Measurements from ENCODE around the gene AGPAT2.

Gene AGPAT2

DNA sequence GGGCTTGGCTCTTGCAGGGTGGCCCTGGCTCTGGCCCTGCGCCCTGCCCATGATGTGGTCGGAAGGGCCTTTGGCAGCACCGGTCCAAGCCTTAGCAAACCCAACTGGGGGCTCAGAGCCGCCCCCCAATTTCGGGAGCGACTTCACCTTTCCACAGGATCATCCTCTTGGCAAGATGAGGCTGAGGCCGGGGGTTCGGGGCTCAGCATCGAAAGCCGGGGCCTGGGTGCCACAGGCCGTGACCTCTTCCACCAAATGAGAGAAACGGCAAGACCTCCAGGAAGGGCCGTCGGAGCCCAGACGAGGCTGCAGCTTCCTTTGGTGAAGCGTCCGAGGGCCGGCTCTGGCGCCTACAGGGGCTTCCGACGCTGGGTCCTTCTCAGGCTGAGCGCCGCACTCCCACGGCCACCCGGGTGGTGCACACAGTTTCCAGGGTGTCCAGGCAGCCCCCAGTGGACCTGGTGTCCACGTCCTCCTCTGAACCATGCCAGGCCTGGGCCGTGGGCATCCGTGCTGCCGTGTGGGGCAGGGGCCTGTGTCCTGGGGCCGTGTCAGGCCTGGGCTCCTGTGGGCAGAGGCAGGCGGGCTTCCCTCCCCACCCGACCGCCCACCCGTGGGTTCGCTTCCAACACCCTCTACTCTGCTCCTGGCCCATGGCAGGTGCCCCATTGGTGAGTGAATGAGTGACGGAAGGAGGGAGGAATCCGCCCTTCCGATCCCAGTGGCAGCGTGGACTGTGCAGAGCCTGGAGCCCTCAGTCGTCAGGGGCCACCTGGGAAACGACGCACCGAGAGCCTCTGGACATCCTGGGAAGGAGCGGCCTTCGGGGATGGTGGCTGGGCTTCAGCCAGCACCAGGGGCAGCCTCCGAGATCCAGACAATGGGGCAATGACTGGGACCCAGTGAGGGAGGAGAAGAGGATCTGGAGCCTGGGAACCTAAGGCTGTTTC lies 5.2 kb upstream of the AGPAT2 start:
- DNase-seq (ENCODE audit: low spot score) = no peak
- TF ChIP-seq, protein P1, sequence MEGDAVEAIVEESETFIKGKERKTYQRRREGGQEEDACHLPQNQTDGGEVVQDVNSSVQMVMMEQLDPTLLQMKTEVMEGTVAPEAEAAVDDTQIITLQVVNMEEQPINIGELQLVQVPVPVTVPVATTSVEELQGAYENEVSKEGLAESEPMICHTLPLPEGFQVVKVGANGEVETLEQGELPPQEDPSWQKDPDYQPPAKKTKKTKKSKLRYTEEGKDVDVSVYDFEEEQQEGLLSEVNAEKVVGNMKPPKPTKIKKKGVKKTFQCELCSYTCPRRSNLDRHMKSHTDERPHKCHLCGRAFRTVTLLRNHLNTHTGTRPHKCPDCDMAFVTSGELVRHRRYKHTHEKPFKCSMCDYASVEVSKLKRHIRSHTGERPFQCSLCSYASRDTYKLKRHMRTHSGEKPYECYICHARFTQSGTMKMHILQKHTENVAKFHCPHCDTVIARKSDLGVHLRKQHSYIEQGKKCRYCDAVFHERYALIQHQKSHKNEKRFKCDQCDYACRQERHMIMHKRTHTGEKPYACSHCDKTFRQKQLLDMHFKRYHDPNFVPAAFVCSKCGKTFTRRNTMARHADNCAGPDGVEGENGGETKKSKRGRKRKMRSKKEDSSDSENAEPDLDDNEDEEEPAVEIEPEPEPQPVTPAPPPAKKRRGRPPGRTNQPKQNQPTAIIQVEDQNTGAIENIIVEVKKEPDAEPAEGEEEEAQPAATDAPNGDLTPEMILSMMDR (IDR thresholded peaks at IDR 0.05; ENCODE audit: extremely low read depth, insufficient read depth, missing control alignments) = no peak
- in situ Hi-C loops (cut with MboI; ENCODE audit: low pct_unique_long_range_greater_than_20kb, low sequenced_read_pairs, unreplicated experiment) = no loop called here

DNA sequence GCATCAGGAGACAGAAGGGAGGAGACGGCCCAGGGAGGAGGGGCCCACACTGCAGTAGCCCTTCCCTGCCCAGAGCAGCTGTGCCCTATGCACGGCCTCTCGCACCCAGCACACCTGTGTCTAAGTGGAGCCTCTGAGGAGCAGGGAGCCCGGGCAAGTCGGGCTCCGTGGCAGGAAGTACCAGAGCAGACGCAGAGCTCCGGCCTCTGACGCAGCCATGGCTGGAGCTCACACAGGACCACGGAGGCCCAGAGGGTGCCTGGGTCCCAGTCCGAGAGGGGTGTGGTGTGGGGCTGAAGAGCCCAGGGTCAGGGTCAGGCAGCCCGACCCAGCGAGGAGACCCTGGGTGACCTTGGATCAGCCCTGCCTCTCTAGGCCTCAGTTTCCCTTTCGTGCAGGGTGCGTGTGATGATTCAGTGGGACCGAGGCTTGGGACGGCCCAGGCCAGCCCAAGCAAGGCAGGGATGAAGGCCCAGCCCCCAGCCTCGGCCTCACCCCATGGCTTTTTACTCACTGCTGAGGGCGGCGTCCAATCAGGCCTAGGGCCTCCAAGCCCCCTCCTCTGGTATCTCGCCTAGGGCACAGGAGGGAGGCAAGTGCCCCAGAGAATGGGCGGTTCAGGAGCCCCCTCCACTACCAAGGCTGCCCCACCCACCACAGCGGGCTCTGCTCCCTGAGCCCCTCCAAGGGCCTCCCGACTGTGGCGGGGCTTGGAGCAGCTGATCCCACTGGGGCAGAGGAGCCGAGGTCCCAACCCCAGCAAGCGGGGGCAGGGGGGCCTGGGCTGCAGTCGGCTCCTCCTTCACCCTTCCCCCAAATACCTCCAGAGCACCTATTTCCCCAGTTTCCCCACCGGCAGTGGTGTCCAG lies 4.3 kb upstream of the AGPAT2 start:
- TF ChIP-seq, protein P1 (IDR thresholded peaks at IDR 0.05; ENCODE audit: extremely low read depth, insufficient read depth, missing control alignments) = no peak
- in situ Hi-C loops (cut with MboI; ENCODE audit: low pct_unique_long_range_greater_than_20kb, low sequenced_read_pairs, unreplicated experiment) = no loop called here
- DNase-seq (ENCODE audit: low spot score) = no peak

DNA sequence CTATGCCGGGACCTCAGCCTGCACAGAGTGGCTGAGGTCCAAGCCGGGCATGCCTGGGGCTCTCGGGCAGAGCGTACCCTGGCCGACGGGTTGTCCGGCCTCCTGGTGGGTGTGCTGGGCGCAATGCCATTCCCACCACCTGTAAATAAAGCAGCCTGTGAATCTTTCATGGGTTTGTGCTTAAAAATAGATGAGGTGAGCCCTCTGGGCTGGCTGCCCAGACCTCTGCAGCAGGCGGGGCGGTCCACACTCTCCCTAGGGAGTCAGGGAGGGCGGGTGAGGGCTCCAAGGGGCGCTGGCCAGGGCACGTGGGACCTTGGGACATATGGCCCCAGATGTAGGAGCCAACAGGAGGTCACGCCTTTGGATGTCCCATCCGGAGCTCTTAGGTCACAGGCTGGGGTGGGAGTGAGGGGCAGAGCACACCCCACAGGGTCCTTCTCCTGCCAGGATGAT lies 3.6 kb upstream of the AGPAT2 start:
- TF ChIP-seq, protein P1 (IDR thresholded peaks at IDR 0.05; ENCODE audit: extremely low read depth, insufficient read depth, missing control alignments) = no peak
- in situ Hi-C loops (cut with MboI; ENCODE audit: low pct_unique_long_range_greater_than_20kb, low sequenced_read_pairs, unreplicated experiment) = no loop called here
- no peak for DNase-seq (ENCODE audit: low spot score)

DNA sequence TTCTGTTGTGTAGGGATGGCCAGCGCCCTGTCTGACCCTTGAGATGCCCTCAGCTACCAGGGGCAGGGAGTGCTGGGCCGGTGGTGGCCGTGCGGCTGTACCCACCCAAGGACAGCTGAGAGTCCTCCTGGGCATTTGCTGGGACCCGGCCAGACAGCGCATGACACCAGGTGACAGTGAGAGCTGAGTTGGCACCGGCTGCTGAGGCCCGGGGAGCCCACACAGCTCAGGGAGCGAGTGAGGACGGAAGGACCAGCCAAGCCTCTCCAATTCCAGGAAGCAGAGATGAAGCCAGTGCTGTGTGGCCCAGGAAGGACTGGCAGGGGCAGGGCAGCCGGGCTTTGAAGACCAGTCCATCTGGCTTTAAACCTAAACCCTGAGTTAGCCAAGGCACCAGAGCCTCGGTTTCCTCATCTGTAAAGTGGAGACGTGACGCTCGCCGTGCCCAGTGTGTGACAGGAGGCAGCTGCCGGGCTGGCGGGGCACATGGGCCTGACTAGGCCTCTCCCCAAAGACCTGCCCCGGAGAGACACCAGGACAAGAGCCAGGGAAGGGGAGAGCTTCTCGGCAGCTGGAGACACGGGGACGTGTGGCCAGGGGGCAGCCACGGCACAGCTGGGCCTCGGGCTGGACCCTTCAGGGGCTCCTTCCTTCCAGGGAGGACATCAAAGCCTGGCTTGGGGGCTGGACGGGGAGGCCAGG lies 3.0 kb upstream of the AGPAT2 start:
- DNase-seq (ENCODE audit: low spot score) = no peak
- TF ChIP-seq, protein P1 (IDR thresholded peaks at IDR 0.05; ENCODE audit: extremely low read depth, insufficient read depth, missing control alignments) = no peak
- in situ Hi-C loops (cut with MboI; ENCODE audit: low pct_unique_long_range_greater_than_20kb, low sequenced_read_pairs, unreplicated experiment) = no loop called here

DNA sequence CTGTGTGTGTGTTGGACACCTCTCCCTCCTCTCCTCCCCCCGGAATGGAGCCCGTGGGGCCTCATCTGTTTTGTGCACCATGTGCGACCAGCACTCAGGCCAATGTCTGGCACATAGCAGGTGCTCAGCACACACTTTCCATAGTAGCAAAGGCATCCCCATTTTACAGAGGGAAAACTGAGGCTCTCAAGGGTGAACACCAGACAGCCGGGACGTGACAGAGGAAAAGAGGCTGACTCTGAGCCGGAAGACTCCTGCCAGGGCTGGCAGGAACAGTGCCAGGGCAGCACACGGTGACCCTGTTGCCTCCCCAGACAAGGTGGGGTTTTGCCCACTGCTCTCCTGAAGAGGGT lies 1.8 kb upstream of the AGPAT2 start:
- TF ChIP-seq, protein P1 (IDR thresholded peaks at IDR 0.05; ENCODE audit: extremely low read depth, insufficient read depth, missing control alignments) = no peak
- in situ Hi-C loops (cut with MboI; ENCODE audit: low pct_unique_long_range_greater_than_20kb, low sequenced_read_pairs, unreplicated experiment) = no loop called here
- no peak for DNase-seq (ENCODE audit: low spot score)

All from GM13977 (cell line).